Peyer's patch (tissue), 4 donors: Measurements from ENCODE around the gene TTC4.

ENCODE experiments used
- POLR2A ChIP-seq, 2 donors: fragments of 450-650 bp; IDR thresholded peaks; one replicate each; pipeline ENCODE4 v1.5.1; 2017; ENCODE audit warnings: antibody characterized with exemption in 2 of 2, mild to moderate bottlenecking in 2 of 2, moderate library complexity in 2 of 2
- TF ChIP-seq, protein P1 (sequence below), 6 experiments: fragments of 450-650 bp in 4 of 6; fragments of 200-600 bp in 2 of 6; sonication (generic) in 1 of 6; IDR thresholded peaks; one replicate each; pipeline ENCODE4 v1.5.1; 2017 to 2019; ENCODE audit warnings: antibody characterized with exemption in 6 of 6, mild to moderate bottlenecking in 3 of 6, moderate library complexity in 1 of 6

- TF ChIP-seq, protein P1, sequence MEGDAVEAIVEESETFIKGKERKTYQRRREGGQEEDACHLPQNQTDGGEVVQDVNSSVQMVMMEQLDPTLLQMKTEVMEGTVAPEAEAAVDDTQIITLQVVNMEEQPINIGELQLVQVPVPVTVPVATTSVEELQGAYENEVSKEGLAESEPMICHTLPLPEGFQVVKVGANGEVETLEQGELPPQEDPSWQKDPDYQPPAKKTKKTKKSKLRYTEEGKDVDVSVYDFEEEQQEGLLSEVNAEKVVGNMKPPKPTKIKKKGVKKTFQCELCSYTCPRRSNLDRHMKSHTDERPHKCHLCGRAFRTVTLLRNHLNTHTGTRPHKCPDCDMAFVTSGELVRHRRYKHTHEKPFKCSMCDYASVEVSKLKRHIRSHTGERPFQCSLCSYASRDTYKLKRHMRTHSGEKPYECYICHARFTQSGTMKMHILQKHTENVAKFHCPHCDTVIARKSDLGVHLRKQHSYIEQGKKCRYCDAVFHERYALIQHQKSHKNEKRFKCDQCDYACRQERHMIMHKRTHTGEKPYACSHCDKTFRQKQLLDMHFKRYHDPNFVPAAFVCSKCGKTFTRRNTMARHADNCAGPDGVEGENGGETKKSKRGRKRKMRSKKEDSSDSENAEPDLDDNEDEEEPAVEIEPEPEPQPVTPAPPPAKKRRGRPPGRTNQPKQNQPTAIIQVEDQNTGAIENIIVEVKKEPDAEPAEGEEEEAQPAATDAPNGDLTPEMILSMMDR (IDR thresholded peaks at IDR 0.05) = peak in 2 of 6 experiments; percentile 23 to 27
- peak; percentile 49 to 62 for TF ChIP-seq POLR2A (IDR thresholded peaks at IDR 0.05)
Measured at GRCh38 chr1:54715493-54716298, at the start of gene TTC4.
